C1 segment of cervical spinal cord (tissue), 14 donors: ENCODE results near the gene DNER.
"Not testable (repeated sequence)": the region's sequence is repeated elsewhere in the genome, so short reads cannot be mapped to it uniquely, and the experiment has no call there.

Experiments
- DNase-seq, 14 donors: peaks; one replicate each; lab custom pipeline; 2025; lab: John Stamatoyannopoulos, UW

DNER gene

DNA sequence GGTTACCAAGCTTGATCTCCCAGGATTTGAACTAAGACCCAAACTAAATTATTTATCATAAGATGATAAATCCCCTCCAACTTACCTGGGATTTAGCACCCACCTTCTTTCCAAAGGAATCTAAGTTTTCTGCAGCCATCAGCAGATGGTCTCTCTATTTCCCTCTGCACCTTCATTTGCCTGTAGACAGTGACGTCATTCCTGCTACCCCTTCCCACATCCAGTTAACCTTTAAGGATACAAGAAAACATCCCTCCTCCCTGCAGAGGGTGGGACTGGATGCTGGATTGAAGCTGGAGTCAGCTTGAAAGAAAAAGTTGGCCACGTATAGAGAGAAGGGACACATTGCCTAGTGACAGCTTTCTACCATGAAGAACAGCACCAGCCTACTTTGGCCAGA is 3.7 kb upstream of the DNER start:
- no peak for DNase-seq

GRCh38 chr2:229715895-229716507 is 1.6 kb upstream of the DNER start:
- peak in 6 of 14 donors; percentile 11 to 60 (median 20) for DNase-seq

DNA sequence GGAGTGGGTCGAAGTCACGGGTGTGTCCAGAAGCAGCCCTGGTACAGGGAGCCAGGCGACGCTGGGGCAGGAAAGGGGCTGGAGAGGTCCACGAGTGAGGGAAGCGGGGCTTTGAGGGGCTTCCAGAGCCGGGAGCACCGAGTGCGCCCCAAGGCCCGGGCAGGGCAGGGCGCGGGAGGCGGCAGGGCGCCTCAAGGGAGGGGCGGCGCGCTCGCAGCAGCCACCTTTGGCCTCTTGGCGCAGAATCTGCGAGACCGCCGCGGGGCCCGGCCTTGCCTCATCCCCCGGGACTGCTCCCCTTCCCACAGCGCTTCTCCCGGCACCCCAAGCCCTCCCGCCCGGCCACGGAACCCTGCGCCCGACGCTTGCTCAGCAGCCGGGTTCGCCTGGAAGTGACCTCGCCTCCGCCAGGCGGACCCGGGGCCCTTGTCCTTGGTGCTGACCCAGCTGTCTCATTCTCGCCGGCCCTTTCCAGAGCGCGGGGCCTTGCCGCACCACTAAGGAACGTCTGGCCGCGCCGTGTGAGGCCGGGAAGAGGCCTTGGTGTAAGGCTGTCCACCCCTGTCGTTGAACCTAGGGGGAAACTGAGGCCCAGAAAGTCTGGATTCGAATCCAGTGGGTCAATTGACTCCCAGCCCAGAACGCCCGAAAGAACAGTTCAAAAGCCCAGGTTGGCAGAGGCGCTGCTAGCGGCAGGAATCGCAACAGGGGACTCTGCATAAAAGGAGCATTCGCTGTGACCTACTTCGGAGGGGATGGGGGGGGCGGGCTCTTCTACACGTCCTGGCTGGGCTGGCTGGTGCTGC is 584 bp upstream of the DNER start:
- DNase-seq, result peak in 11 of 14 donors; percentile 20 to 80 (median 62)

GRCh38 chr2:229713371-229714079 is 830 bp downstream of the DNER start:
- DNase-seq, result peak in 12 of 14 donors; percentile 12 to 79 (median 64)

DNA sequence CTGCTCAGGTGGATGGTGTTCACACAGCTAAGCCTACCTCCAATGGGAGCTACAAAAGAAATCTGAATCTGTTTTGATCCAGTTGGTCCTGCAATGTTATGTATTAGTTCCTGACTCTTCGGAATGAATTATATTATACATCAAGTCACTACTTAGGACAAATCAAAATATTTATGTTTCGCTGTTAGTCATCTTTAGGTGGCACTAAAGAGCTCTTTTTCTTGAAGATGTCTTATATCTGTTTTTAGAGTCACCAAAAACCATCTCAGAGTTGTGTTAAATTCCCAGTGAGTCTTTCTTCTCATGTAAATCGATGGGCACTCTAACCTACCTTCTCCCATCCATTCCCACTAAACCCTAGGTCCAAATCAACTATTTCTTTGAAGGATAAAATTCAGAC is 2.2 kb downstream of the DNER start:
- peak in 1 of 14 donors; percentile 2 for DNase-seq

GRCh38 chr2:229708335-229708734 is 6.0 kb downstream of the DNER start:
- no peak for DNase-seq

- DNase-seq, result peak in 1 of 14 donors; percentile 7
These were observed 10.3 kb downstream of the DNER start for GRCh38 chr2:229703909-229704630.

DNA sequence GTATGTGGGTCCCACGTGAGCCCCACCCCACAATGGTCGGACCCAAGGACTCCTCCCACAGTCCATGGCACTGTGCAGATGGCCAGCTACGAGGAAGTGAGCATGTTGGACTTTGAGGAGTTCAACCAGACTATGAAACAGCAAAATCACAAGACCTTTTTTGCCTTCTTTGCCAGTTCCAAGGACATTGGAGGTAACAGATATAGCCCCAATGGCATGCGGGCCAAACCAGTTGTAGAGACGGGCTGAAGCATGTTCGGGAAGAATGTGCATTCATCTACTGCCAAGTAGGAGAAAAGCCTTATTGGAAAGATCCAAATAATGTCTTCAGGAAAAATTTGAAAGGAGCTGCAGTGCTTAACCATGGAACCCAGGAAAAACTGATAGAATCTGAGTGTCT is 12.6 kb downstream of the DNER start:
- no peak for DNase-seq

DNA sequence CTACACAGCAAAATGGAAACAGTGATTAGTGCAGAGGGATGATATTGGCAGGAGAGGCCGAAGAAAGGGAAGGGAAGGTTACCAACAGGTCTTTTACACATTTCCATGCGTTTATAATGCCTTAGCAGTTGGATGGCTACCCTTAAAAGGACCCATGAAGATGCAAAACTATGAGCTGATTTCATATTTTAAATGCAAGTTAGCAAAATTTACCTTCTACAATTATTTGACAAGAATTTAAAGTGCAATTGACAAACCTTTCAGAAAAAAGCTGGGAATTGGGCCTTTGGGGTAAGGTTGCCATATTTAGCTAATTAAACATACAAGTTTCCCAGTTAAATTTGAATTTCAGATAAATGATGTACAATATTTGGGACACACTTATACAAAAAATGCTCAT is 13.3 kb downstream of the DNER start:
- no peak for DNase-seq

DNA sequence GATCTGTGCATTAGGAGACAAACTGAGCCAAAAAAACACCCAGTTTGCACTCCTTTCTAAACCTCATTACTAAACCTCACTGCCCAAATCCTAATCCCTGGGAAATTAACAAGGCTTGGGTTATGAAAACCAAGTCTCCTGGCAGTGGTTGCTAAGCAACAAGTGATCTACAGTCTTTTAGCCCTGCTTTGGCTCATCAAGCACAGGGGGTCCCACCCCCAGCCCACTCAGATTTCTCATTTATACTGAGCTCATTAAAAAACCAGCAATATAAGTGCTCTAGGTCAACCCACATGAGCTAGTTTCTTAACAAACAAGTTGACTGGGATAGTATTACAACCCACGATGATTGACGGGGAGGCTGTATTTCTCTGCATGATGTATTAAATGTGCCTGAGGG is 18.4 kb downstream of the DNER start:
- no peak for DNase-seq

DNA sequence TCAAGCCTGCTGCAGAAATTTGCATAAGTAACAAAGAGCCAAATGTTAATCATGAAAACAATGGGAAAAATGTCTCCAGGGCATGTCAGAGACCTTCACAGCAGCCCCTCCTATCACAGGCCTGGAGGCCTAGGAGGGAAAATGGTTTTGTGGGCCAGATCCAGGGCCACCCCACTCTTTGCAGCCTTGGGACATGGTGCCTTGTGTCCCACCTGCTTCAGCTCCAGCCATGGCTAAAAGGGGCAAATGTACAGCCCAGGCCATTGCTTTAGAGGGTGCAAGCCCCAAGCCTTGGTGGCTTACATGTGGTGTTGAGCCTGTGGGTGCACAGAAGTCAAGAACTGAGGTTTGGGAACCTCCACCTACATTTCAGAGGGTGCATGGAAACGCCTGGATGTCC is 20.5 kb downstream of the DNER start:
- not testable (repeated sequence) for DNase-seq

DNA sequence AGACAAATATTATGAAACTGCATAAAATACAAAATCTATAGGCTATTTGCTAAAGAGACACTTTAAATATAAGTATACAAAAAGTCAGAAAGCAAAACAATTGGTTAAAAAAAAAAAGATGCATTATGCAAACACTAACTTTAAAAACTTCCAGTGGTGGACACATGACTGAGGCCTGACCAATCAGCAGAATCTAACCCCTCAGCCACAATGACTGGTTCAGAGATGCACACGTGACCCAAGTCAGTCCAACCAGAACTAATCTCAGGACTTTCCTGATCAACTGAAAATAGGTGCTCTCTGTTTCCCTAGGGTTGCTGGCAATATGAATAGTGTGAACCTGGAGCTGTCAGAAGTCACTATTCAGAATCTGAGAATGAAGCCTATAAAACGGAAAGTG is 22.7 kb downstream of the DNER start:
- DNase-seq, result no peak

GRCh38 chr2:229689307-229689839 is 25.0 kb downstream of the DNER start:
- no peak for DNase-seq

DNA sequence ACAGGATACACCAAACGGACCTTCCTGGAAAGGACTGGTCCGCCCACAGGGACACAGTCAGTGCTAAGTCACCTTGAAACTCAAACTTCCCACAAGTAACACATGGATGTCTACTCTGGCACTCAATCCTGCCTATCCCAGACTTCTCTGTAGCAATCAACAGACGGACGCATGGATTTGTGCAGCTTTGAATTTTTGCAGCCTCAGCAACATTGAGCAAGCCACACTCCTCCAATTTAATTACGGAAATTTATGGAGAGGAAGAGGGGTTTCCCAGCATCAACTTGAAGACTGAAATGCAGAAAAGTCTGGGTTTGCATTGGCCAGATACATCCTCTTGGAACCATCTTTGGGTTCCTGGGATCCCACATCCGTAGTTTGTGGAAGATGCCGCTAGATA is 26.2 kb downstream of the DNER start:
- no peak for DNase-seq

- no peak for DNase-seq
These were observed 28.0 kb downstream of the DNER start for GRCh38 chr2:229686122-229686919.

DNA sequence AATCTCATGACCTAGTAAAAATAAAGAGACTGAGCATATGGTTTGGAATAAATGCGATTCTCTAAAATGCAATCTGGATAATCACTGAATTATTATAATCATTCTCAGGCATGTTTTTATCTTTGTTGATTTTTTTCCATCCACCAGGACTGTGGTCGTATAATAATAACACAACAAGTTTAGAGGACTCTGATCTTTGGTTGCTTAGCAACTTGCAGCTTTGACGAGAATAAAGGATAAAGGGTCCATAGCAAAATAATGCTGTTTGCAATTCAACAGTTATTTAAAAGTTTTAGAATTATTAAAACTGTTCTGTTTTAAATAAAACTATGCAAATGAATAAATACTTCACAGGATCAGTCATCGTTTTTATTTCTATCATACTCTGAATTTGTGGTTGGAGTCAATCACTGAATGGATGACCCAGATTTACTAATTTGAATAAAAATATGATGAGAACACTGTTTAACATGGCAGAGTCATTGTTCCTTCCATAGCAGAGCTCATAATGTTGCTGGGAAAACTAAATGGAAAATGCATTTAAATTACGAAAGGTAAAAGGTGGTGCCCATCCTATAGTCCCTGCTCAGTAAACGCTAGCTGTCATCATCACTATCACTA is 29.3 kb downstream of the DNER start:
- no peak for DNase-seq

DNA sequence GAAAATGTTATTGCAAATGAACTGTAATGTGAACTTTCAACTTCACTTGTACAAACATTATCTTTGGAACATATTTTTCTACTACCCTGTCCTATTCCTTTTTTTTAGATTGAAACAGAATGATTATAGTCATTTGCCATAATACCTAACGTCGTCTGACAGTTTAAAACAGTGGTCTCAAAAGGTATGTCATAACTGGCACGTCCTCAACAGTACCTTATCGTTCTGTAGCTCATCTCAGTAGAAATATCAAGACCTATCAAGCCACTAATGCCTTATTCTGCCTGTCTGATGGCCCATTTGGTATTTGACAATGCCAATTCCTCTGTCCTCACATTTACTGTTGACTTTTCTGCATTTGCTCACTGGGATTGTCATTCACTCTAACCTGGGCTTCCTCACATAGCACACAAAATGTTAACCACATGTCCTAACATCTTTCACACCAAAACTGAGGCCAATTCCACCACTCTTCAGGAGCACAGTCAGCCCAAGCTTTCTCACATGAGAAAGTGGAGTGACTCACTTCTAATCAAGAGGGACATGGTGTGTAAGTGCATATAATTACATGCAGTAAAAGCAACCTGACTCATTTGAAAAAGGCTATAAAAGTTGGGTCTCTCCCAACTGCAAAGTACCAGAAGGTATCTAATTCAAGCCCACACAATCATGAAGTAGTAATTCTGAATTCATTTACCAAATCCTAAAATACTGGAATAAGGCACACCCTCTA is 34.8 kb downstream of the DNER start:
- DNase-seq, result no peak

- DNase-seq, result no peak
These were observed 38.8 kb downstream of the DNER start for GRCh38 chr2:229675569-229675968.

DNA sequence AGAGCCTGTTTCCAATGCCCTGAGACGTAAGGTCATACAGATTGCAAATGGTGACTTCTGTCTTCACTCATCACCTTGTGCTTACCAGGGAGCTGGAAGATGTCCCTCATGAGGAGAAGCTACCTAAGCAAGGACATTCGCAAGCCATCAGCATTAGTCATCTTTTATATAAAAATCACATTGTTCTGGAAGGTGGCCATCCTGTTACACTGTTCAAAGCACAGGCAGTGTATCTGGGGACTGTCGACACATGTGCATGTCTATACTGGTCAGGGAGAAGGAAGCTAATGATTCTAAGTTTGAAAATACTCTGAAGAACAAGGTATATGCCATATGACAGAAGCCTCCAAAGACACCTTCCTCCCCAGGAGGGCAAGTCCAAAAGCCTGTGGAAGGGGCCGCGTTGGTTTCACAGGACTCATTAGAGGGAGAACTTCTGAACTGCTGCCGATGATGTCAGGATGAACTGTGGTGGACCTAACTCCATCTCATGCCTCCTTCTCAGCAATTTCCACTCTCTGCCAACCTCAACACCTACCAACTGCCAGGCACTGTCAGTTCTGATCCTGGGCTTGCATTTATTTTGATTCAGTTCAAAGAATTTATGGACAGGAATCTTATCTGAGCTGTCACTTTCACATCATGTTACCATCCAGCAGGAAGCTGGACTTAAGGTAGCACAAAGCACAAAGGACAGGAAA is 39.4 kb downstream of the DNER start:
- DNase-seq, result no peak
